GM12872 (cell line): ENCODE data around the gene ACADS.

ENCODE experiments used
- TF ChIP-seq, protein P1 (sequence below): IDR thresholded peaks from 3 replicates; pipeline ENCODE4 v1.5.1; 2011; ENCODE audit warnings: low read depth, mild to moderate bottlenecking, low read length, moderate library complexity; ENCODE audit not compliant: insufficient read depth

The ACADS gene

DNA sequence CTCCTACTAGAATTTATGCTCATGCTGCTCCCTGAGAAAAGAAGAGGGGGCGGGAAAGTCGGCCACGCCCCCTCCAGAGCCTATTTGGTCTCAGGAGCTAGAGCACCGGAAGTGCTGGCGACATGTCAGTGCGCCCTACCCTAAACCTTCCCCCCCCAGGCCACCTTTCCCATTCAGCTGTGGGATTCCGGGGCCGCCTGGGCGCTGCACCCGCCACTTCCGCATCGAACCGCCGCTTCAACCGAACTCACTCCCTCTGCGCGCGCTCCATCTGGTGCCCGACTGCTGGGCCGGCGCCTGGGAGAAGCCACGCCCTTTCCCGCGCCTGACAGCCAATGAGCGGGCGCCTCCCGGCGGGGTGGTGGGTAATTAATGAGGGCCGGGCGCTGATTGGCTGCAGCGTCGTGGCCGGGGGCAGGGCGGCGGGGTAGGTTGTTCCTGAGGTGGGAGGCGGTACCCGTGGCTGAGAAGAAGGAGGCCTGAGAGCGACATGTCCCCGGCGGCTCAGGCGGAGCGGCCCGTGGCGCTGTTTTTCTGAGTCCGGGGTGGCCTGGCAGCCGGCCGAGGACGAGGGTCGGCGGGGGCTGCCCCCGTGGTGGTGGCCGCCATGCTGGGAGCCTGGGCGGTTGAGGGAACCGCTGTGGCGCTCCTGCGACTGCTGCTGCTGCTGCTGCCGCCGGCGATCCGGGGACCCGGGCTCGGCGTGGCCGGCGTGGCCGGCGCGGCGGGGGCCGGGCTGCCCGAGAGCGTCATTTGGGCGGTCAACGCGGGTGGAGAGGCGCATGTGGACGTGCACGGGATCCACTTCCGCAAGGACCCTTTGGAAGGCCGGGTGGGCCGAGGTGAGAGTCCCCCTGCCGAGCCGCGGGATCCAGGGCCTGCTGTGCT is 38.7 kb upstream of the ACADS start, which contains the start of gene MLEC:
TSS of gene MLEC (plus strand) at position 460 of the 888 bp plus-strand sequence. CDS start at position 608, 148 bp downstream.
- TF ChIP-seq, protein P1, sequence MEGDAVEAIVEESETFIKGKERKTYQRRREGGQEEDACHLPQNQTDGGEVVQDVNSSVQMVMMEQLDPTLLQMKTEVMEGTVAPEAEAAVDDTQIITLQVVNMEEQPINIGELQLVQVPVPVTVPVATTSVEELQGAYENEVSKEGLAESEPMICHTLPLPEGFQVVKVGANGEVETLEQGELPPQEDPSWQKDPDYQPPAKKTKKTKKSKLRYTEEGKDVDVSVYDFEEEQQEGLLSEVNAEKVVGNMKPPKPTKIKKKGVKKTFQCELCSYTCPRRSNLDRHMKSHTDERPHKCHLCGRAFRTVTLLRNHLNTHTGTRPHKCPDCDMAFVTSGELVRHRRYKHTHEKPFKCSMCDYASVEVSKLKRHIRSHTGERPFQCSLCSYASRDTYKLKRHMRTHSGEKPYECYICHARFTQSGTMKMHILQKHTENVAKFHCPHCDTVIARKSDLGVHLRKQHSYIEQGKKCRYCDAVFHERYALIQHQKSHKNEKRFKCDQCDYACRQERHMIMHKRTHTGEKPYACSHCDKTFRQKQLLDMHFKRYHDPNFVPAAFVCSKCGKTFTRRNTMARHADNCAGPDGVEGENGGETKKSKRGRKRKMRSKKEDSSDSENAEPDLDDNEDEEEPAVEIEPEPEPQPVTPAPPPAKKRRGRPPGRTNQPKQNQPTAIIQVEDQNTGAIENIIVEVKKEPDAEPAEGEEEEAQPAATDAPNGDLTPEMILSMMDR, result 0 out of 3 replicates have a peak, but pooled peaks have one; percentile 31

DNA sequence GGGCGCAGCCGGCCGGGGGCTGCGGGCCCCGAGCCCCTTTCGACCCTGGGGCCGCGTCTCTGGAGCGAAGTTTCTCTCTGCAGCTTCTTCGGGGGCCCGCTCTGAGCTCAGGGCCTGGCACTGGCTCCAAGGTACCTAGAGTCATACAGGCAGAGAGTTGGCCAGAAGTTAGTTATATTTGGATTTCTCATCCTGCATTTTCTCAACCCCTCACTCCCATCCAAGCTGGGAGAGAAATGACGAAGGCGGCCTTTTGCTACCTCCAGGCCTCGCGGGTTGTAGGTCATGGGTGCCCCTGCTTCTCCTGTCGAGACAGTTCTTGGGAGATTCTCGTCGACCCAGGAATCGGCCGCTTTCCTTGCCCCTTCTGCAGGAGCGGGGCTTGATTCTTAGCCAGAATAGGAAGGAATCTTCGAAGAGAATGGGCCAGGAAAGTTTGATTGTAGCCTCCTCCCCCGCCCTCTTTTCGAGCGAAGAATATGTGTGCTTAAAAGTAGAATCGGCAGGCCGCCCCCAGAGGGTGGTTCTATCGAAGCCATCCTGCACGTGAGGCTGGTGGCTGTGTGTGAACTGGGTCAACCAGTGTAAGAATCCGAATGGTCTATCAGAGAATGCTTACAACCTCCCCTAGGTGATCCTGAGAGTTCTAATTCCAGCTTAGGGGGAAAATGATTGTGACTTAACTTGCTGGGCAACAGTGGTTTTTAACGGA is 37.9 kb upstream of the ACADS start:
- TF ChIP-seq, protein P1, result no peak

DNA sequence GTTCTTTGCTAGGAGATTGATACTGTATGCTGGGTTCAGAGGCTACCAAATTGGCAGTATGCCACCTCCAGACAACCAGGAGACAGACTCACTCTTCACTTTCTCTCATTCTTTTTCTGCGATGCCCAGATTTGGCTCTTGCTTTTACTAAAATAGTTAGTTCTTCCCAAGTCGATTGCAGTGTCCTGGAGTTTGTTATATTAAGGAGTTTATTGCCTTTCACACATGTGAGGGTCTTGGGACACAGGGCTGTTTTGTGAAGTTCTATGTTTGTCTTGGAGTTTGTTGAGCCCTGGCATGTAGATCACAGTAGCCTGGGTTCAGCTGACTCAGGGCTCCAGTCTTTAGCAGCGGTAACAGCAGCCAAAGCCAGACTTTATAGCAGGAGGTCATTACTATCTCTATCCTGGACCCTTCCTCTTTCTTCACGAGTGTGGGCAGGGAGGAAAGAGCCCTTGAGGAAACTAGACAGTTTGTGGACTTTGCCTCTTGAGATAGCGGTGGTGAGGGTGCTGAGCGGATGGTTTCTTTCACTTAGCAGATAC is 37.0 kb upstream of the ACADS start:
- TF ChIP-seq, protein P1, result no peak

DNA sequence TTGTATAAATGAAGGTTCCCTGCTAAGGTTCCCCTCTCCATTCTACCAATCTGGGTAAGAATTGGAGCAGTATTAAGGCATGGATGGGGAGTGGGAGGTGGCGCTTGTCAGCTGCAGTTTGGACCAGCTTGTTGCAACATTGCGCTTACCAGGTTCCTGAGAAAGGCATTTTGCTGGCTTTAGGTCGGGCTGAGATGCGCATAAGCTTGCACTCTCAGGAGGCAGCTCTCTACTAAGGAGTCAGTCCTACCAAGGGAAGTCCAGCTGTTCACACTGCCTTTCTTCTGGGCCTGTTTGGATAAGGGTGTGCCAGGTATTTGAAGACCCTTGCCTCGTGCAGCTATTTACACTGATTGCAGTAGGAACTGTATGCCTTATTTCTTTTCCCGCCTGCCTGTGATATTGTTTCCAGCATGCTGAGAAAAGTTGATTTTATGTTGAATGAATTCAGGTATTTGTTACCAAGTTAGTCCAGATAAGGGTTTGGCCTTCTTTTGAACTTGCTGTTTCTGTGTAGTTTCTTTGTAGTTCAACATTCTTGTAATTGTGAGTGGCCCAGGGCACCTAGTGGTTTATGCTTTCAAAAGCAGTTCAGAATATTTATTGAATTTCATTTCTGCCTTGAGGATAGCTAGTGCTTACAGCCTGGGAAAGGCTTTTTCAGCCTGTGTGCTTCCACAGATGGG is 36.1 kb upstream of the ACADS start:
- TF ChIP-seq, protein P1, result no peak

DNA sequence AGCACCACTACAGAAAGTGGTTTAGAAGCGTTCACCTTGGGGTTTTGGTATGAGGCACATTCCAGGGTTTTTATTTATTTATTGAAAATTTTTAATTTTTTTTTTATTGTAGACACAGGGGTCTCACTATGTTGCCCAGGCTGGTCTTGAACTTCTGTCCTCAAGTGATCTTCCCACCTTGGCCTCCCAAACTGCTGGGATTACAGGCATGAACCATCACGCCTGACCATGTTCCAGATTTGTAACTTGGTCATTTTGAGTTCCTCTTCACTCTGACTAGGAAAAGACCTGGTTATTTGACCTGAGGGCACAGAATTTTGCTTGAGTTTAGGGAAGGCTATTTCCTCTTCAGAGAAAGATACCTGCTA is 35.6 kb upstream of the ACADS start:
- TF ChIP-seq, protein P1, result no peak

DNA sequence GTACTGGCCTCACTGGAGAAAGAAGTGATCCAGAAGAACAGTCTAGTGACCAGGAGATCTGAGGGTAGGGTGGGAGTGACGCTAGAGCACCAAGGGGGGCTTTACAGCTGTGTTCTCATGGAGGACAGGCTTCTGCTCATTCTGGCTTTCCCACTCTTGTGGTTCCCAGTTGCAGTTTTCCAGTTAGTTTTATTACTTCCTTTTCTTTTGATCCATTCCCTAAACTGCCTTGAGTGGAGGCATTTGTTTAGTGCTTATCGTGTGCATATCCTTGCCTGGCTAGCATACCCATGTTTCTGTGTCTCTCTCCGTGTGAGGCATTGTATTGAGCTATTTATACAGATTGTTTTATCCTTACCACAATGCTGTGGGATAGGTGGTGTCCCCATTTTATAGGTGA is 34.6 kb upstream of the ACADS start:
- TF ChIP-seq, protein P1, result no peak
